ENCODE measurements around the gene SHPK. TPM values are rescaled to one million over a fixed set of nuclear protein-coding genes. Genes with fewer than 3 reads are reported as not detected.
A peak's percentile ranks its signal among the peaks of the same experiment; 100 is the strongest.

Gene SHPK
- total RNA-seq, 1 donor from 2014 or later: 14.0 TPM

DNA sequence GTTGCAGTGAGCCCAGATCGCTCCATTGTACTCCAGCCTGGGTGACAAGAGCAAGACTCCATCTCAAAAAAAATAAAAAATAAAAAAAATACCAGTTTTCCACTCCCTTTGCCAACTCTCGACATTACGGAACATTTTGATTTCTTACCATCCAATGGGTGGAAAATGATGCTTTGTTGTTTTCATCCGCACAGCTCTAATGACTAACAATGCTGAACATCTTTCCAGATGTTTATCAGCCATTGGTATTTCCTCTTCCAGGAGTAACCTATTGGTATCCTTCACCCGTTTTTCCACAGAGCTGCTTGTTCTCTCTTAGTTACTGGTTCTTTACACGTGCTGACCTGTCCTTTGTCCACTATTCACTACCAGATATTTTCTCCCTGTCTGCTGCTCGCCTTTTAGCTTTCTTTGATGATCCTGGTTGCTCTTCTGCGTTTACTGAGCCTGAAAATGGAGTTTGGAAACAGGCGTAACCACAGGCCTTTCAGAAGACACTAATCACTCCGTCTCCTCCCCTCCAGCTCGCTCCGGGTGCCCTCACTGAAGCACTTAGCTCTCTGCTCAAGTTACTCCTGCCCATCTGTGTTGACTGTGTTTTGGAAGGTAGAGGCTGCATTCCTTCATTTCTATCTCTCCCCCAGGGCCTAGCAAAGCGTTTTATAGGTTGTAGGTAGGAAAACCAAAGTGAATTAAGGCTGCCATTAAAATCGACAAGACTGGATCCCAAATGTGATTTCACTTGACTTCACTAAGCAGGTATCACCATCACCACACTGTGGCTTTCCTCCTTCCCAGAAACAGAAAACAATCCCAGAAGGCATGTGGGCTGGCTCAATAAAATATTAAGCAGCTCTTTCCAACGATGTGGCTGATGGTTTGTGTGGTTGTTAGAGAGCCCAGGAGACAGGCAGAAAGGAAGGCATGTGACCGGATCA is 8.9 kb downstream of the SHPK start:
- intact Hi-C loops (cut with DNase I): no loop called here
- Histone ChIP-seq H3K36me3 (peaks cover 0 to 65% of the 10 kb centered on the region in 2 donors), H3K27me3 (no peaks in the 10 kb centered on the region), H3K4me1 (peaks cover 11% of the 10 kb centered on the region), H3K4me3 (no peak overlapping the region), H3K9me3 (no peaks in the 10 kb centered on the region), H3K27ac (peak overlapping the region; percentile 54)
- no peak for TF ChIP-seq POLR2AphosphoS5 (IDR thresholded peaks at IDR 0.05; ENCODE audit: insufficient read depth in 1 of 2, low read depth in 1 of 2)
- TF ChIP-seq CTCF (IDR thresholded peaks at IDR 0.05): no peak
- no peak for TF ChIP-seq POLR2A (IDR thresholded peaks at IDR 0.05)
- no peak for DNase-seq (ENCODE audit: extremely low spot score in 2 of 2)

GRCh38 chr17:3622977-3623594 is 13.0 kb downstream of the SHPK start:
- Histone ChIP-seq H3K27ac (no peak overlapping the region), H3K36me3 (peaks cover 0 to 59% of the 10 kb centered on the region in 2 donors), H3K27me3 (no peaks in the 10 kb centered on the region), H3K4me3 (no peak overlapping the region), H3K9me3 (no peaks in the 10 kb centered on the region), H3K4me1 (peaks cover 9% of the 10 kb centered on the region)
- intact Hi-C loops (cut with DNase I): no loop called here
- TF ChIP-seq CTCF (IDR thresholded peaks at IDR 0.05) (no peak), POLR2AphosphoS5 (IDR thresholded peaks at IDR 0.05; ENCODE audit: insufficient read depth in 1 of 2, low read depth in 1 of 2) (no peak), POLR2A (IDR thresholded peaks at IDR 0.05) (no peak)
- DNase-seq (ENCODE audit: extremely low spot score in 2 of 2): no peak

DNA sequence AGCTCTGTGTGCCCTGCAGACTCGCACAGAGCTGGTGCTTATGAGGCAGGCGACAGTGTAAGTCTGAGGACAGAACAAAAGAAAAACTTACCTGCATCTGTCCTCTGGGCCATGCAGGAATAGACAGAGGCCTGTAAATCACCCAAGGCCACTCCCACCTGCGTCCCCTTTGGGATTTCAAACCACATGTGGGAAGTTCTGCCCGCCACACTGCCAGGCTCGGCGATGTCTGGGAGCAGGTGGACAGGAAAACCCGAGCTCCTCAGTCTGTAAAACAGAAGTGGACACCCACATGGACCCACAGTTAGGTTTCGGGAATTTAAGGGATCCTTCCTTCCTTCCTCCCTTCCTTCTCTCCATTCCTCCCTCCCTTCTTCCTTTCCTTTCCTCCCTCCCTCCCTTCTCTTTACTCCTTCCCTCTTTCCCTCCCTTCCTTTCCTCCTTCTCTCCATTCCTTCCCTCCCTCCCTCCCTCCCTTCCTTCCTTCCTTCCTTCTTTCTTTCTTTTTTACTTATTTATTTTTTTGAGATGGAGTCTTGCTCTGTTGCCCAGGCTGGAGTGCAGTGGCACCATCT is 14.8 kb downstream of the SHPK start:
- TF ChIP-seq POLR2AphosphoS5 (IDR thresholded peaks at IDR 0.05; ENCODE audit: insufficient read depth in 1 of 2, low read depth in 1 of 2) (no peak), CTCF (IDR thresholded peaks at IDR 0.05) (no peak), POLR2A (IDR thresholded peaks at IDR 0.05) (no peak)
- H3K9me3 ChIP-seq: no peaks in the 10 kb centered on the region
- H3K4me1 ChIP-seq: no peaks in the 10 kb centered on the region
- H3K27me3 ChIP-seq: no peaks in the 10 kb centered on the region
- intact Hi-C loops (cut with DNase I): no loop called here
- no peak for DNase-seq (ENCODE audit: extremely low spot score in 2 of 2)
- H3K27ac ChIP-seq: no peak overlapping the region
- peaks cover 0 to 66% of the 10 kb centered on the region in 2 donors for H3K36me3 ChIP-seq
- no peak overlapping the region for H3K4me3 ChIP-seq

- Histone ChIP-seq H3K9me3 (no peaks in the 10 kb centered on the region), H3K4me3 (no peak overlapping the region), H3K4me1 (no peaks in the 10 kb centered on the region), H3K27ac (no peak overlapping the region), H3K36me3 (peaks cover 0 to 62% of the 10 kb centered on the region in 2 donors), H3K27me3 (no peaks in the 10 kb centered on the region)
- no peak for TF ChIP-seq POLR2AphosphoS5 (IDR thresholded peaks at IDR 0.05; ENCODE audit: insufficient read depth in 1 of 2, low read depth in 1 of 2)
- DNase-seq (ENCODE audit: extremely low spot score in 2 of 2): no peak
- intact Hi-C loops (cut with DNase I): no loop called here
Observed at GRCh38 chr17:3615160-3615870, 20.7 kb downstream of the SHPK start.

GRCh38 chr17:3613124-3613523 is 22.9 kb downstream of the SHPK start:
- Histone ChIP-seq H3K36me3 (peaks cover 0 to 78% of the 10 kb centered on the region in 2 donors), H3K4me1 (no peaks in the 10 kb centered on the region), H3K27me3 (no peaks in the 10 kb centered on the region), H3K4me3 (no peak overlapping the region), H3K9me3 (no peaks in the 10 kb centered on the region), H3K27ac (no peak overlapping the region)
- TF ChIP-seq POLR2AphosphoS5 (IDR thresholded peaks at IDR 0.05; ENCODE audit: insufficient read depth in 1 of 2, low read depth in 1 of 2): no peak
- no peak for TF ChIP-seq CTCF (IDR thresholded peaks at IDR 0.05)
- TF ChIP-seq POLR2A (IDR thresholded peaks at IDR 0.05): no peak
- intact Hi-C loops (cut with DNase I): no loop called here
- DNase-seq (ENCODE audit: extremely low spot score in 2 of 2): no peak
